Kidney (tissue), 14 donors: ENCODE data around the gene ERGIC1. TPM values are rescaled to one million over a fixed set of nuclear protein-coding genes. Genes with fewer than 3 reads are reported as not detected.
"Not testable (repeated sequence)": the region's sequence is repeated elsewhere in the genome, so short reads cannot be mapped to it uniquely, and the experiment has no call there.

Source experiments
- DNase-seq, 5 donors: peaks; one replicate each; pipeline ENCODE4 v3.0.0-alpha.2; 2013 to 2020
- FAIRE-seq: peaks from 2 replicates; lab custom pipeline; 2012; peaks lifted over from hg19 to GRCh38; lab: Jason Lieb, UNC
- H3K27ac ChIP-seq, 2 donors: one replicate each; pipeline ENCODE4 v1.7.0; 2013; ENCODE audit warnings: low read depth in 2 of 2, low read length in 2 of 2, inconsistent platforms in 1 of 2
- H3K27me3 ChIP-seq: one replicate; pipeline ENCODE4 v1.7.1; 2013; ENCODE audit warnings: low read length, inconsistent platforms; ENCODE audit not compliant: control insufficient read depth, insufficient read depth
- H3K36me3 ChIP-seq, 3 donors: one replicate each; pipeline versions ENCODE4 v1.7.0 to v1.7.1; 2013; ENCODE audit warnings: low read length in 3 of 3, control low read depth in 1 of 3, inconsistent platforms in 1 of 3; ENCODE audit not compliant: insufficient read depth in 3 of 3, control insufficient read depth in 2 of 3
- H3K4me1 ChIP-seq, 3 donors: one replicate each; pipeline versions ENCODE4 v1.7.0 to v1.7.1; 2013; ENCODE audit warnings: low read length in 3 of 3, inconsistent platforms in 1 of 3, low read depth in 1 of 3; ENCODE audit not compliant: control insufficient read depth in 2 of 3, insufficient read depth in 2 of 3
- H3K4me3 ChIP-seq, 3 donors: one replicate each; pipeline versions ENCODE4 v1.7.0 to v1.8.1; 2013; ENCODE audit warnings: low read length in 3 of 3, control low read depth in 1 of 3, inconsistent platforms in 1 of 3
- H3K9ac ChIP-seq, 3 donors: one replicate each; pipeline versions ENCODE4 v1.7.0 to v1.7.1; 2013; ENCODE audit warnings: low read length in 3 of 3, control low read depth in 1 of 3, inconsistent platforms in 1 of 3
- H3K9me3 ChIP-seq, 3 donors: one replicate each; pipeline versions ENCODE4 v1.7.0 to v1.7.1; 2013; ENCODE audit warnings: low read length in 3 of 3, control low read depth in 1 of 3, inconsistent platforms in 1 of 3; ENCODE audit not compliant: control insufficient read depth in 2 of 3, insufficient read depth in 1 of 3
- CTCF ChIP-seq: IDR thresholded peaks from 3 replicates; pipeline ENCODE4 v1.5.1; 2012; ENCODE audit warnings: mild to moderate bottlenecking, moderate library complexity, borderline replicate concordance; ENCODE audit not compliant: insufficient read depth; ENCODE audit errors: extremely low read depth
- intact Hi-C: fragments of 100-400 bp; cut with DNase I; formaldehyde crosslinking; loops from one replicate; pipeline ENCODE4 v1.11.1; 2022
- polyA plus RNA-seq: library from polyadenylated mRNA; stranded (reverse); fragments of 350-450 nt; fragmentation: Illumina TruSeq; extraction: RNeasy Lipid Tissue Mini Kit (QIAGEN cat#74804); gene quantifications from one replicate; pipeline ENCODE4 v1.2.3, GENCODE V29; 2014; ENCODE audit warnings: low read depth, low replicate concordance; ENCODE audit not compliant: insufficient read depth
- total RNA-seq: library from RNA; stranded (reverse); fragmentation: NEBNext Ultra II Directional; extraction: Animal tissue kit (Norgen Biotek cat#: 25700); gene quantifications from one replicate; pipeline ENCODE4 v1.2.1, GENCODE V29; 2021
- donor health status: control.
- donor health status: control.
- donor health status: control.
- donor health status: control.
- donor health status: control.
- donor health status: DM: yes; HTN: yes; CAD: no.
- donor health status: Normal renal cell carcinoma (clear cell type).

The ERGIC1 gene
- total and polyA plus RNA-seq, 2 donors from 2014 or later = 88.0 to 183 TPM

GRCh38 chr5:172807766-172808311 lies 26.2 kb upstream of the ERGIC1 start:
- Histone ChIP-seq H3K4me3 (peak overlapping the region in 2 of 3 donors; percentile 35 to 40), H3K4me1 (peaks cover 0 to 3% (median 3%) of the 10 kb centered on the region in 3 donors), H3K9me3 (peaks cover 0 to 4% (median 0%) of the 10 kb centered on the region in 3 donors), H3K27me3 (no peaks in the 10 kb centered on the region), H3K36me3 (no peaks in the 10 kb centered on the region), H3K27ac (peak overlapping the region; percentile 16 to 39), H3K9ac (peak overlapping the region in 1 of 3 donors; percentile 68)
- no peak for FAIRE-seq
- TF ChIP-seq CTCF = no peak
- intact Hi-C loops = no loop called here
- DNase-seq = no peak

GRCh38 chr5:172809774-172810173 lies 24.3 kb upstream of the ERGIC1 start:
- intact Hi-C loops = no loop called here
- H3K4me1 ChIP-seq = peaks cover 0 to 3% (median 3%) of the 10 kb centered on the region in 3 donors
- DNase-seq = no peak
- H3K27ac ChIP-seq = no peak overlapping the region
- H3K4me3 ChIP-seq = no peak overlapping the region
- no peaks in the 10 kb centered on the region for H3K36me3 ChIP-seq
- TF ChIP-seq CTCF = no peak
- peaks cover 0 to 4% (median 0%) of the 10 kb centered on the region in 3 donors for H3K9me3 ChIP-seq
- no peaks in the 10 kb centered on the region for H3K27me3 ChIP-seq
- H3K9ac ChIP-seq = no peak overlapping the region
- no peak for FAIRE-seq

GRCh38 chr5:172810996-172811395 lies 23.1 kb upstream of the ERGIC1 start:
- H3K4me1 ChIP-seq, H3K27ac ChIP-seq, intact Hi-C loops, H3K27me3 ChIP-seq, H3K36me3 ChIP-seq, FAIRE-seq, H3K4me3 ChIP-seq, H3K9me3 ChIP-seq, H3K9ac ChIP-seq, DNase-seq: not testable (repeated sequence)

- intact Hi-C loops = no loop called here
Observed at GRCh38 chr5:172815631-172816030, 18.4 kb upstream of the ERGIC1 start.

More at GRCh38 chr5:172815631-172816030, 18.4 kb upstream of the ERGIC1 start:
- Histone ChIP-seq H3K27me3 (no peaks in the 10 kb centered on the region), H3K9me3 (no peaks in the 10 kb centered on the region), H3K27ac (no peak overlapping the region), H3K4me1 (peaks cover 0 to 5% (median 5%) of the 10 kb centered on the region in 3 donors), H3K9ac (no peak overlapping the region), H3K4me3 (no peak overlapping the region), H3K36me3 (no peaks in the 10 kb centered on the region)
- TF ChIP-seq CTCF = no peak
- no peak for DNase-seq
- no peak for FAIRE-seq
